ENCODE measurements around the gene PRELID3B.

GRCh38 chr20:59013031-59013951, 29.3 kb downstream of the PRELID3B start:
- TF ChIP-seq, protein P1, sequence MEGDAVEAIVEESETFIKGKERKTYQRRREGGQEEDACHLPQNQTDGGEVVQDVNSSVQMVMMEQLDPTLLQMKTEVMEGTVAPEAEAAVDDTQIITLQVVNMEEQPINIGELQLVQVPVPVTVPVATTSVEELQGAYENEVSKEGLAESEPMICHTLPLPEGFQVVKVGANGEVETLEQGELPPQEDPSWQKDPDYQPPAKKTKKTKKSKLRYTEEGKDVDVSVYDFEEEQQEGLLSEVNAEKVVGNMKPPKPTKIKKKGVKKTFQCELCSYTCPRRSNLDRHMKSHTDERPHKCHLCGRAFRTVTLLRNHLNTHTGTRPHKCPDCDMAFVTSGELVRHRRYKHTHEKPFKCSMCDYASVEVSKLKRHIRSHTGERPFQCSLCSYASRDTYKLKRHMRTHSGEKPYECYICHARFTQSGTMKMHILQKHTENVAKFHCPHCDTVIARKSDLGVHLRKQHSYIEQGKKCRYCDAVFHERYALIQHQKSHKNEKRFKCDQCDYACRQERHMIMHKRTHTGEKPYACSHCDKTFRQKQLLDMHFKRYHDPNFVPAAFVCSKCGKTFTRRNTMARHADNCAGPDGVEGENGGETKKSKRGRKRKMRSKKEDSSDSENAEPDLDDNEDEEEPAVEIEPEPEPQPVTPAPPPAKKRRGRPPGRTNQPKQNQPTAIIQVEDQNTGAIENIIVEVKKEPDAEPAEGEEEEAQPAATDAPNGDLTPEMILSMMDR (IDR thresholded peaks at IDR 0.05): no peak
- no peak for TF ChIP-seq POLR2AphosphoS5 (IDR thresholded peaks at IDR 0.05)
- TF ChIP-seq POLR2A (IDR thresholded peaks at IDR 0.05): no peak

Data from prostate gland (tissue), 2 donors.